Gastroesophageal sphincter (tissue), 3 donors: Measurements from ENCODE around the gene ADAMTS17.

Experiments
- POLR2A ChIP-seq, 2 donors: fragments of 450-650 bp; IDR thresholded peaks; one replicate each; pipeline ENCODE4 v1.6.1; 2017; ENCODE audit warnings: antibody characterized with exemption in 2 of 2, mild to moderate bottlenecking in 2 of 2, moderate library complexity in 1 of 2
- POLR2AphosphoS5 ChIP-seq: sonication (generic); formaldehyde crosslinking; IDR thresholded peaks from one replicate; pipeline ENCODE4 v1.6.1; 2017; ENCODE audit warnings: antibody characterized with exemption
- TF ChIP-seq, protein P1 (sequence below), 4 experiments: fragments of 200-600 bp in 2 of 4; fragments of 450-650 bp in 2 of 4; sonication (generic) in 1 of 4; IDR thresholded peaks; one replicate each; pipeline ENCODE4 v1.5.1; 2017 to 2019; ENCODE audit warnings: antibody characterized with exemption in 4 of 4, mild to moderate bottlenecking in 2 of 4, moderate library complexity in 2 of 4

GRCh38 chr15:100163961-100164360 is 177.8 kb downstream of the ADAMTS17 start:
- TF ChIP-seq, protein P1, sequence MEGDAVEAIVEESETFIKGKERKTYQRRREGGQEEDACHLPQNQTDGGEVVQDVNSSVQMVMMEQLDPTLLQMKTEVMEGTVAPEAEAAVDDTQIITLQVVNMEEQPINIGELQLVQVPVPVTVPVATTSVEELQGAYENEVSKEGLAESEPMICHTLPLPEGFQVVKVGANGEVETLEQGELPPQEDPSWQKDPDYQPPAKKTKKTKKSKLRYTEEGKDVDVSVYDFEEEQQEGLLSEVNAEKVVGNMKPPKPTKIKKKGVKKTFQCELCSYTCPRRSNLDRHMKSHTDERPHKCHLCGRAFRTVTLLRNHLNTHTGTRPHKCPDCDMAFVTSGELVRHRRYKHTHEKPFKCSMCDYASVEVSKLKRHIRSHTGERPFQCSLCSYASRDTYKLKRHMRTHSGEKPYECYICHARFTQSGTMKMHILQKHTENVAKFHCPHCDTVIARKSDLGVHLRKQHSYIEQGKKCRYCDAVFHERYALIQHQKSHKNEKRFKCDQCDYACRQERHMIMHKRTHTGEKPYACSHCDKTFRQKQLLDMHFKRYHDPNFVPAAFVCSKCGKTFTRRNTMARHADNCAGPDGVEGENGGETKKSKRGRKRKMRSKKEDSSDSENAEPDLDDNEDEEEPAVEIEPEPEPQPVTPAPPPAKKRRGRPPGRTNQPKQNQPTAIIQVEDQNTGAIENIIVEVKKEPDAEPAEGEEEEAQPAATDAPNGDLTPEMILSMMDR (IDR thresholded peaks at IDR 0.05), result no peak
- TF ChIP-seq POLR2AphosphoS5 (no peak), POLR2A (IDR thresholded peaks at IDR 0.05) (no peak)
